G401.6 (cell line): Measurements from ENCODE around the gene SFMBT1.
"Not testable (repeated sequence)": the region's sequence is repeated elsewhere in the genome, so short reads cannot be mapped to it uniquely, and the experiment has no call there.

Experiments used
- FAIRE-seq: peaks from 2 replicates; lab custom pipeline; 2012; peaks lifted over from hg19 to GRCh38; lab: Jason Lieb, UNC

SFMBT1 gene

GRCh38 chr3:53035825-53036619, 9.9 kb downstream of the SFMBT1 start:
- FAIRE-seq, result no peak

GRCh38 chr3:53035018-53035417, 10.9 kb downstream of the SFMBT1 start:
- not testable (repeated sequence) for FAIRE-seq

GRCh38 chr3:53034411-53034810, 11.5 kb downstream of the SFMBT1 start:
- not testable (repeated sequence) for FAIRE-seq

GRCh38 chr3:53032609-53033008, 13.3 kb downstream of the SFMBT1 start:
- no peak for FAIRE-seq

GRCh38 chr3:53030619-53031449, 15.0 kb downstream of the SFMBT1 start:
- FAIRE-seq, result no peak

- FAIRE-seq, result no peak
Observed at GRCh38 chr3:53028641-53029040, 17.2 kb downstream of the SFMBT1 start.

- FAIRE-seq, result no peak
Observed at GRCh38 chr3:53027254-53027844, 18.5 kb downstream of the SFMBT1 start.

GRCh38 chr3:53026382-53027162, 19.3 kb downstream of the SFMBT1 start:
- FAIRE-seq, result no peak

- no peak for FAIRE-seq
Observed at GRCh38 chr3:53024315-53024714, 21.6 kb downstream of the SFMBT1 start.

GRCh38 chr3:53023072-53023823, 22.6 kb downstream of the SFMBT1 start:
- no peak for FAIRE-seq

GRCh38 chr3:53022647-53023046, 23.2 kb downstream of the SFMBT1 start:
- FAIRE-seq, result no peak

GRCh38 chr3:53016236-53016635, 29.6 kb downstream of the SFMBT1 start:
- FAIRE-seq, result no peak

- no peak for FAIRE-seq
Observed at GRCh38 chr3:53011324-53011723, 34.5 kb downstream of the SFMBT1 start.

GRCh38 chr3:53009826-53010539, 35.9 kb downstream of the SFMBT1 start:
- FAIRE-seq, result no peak

- FAIRE-seq, result no peak
Observed at GRCh38 chr3:53008932-53009331, 36.9 kb downstream of the SFMBT1 start.

- no peak for FAIRE-seq
Observed at GRCh38 chr3:53005854-53006513, 39.9 kb downstream of the SFMBT1 start.

GRCh38 chr3:53005338-53005737, 40.5 kb downstream of the SFMBT1 start:
- no peak for FAIRE-seq

GRCh38 chr3:53003320-53003719, 42.6 kb downstream of the SFMBT1 start:
- FAIRE-seq, result no peak

GRCh38 chr3:52998771-52999513, 46.9 kb downstream of the SFMBT1 start:
- FAIRE-seq, result no peak

GRCh38 chr3:52990637-52991036, 55.2 kb downstream of the SFMBT1 start:
- FAIRE-seq, result no peak
